ENCODE results near the gene PROSER3. TPM values are rescaled to one million over a fixed set of nuclear protein-coding genes. Genes with fewer than 3 reads are reported as not detected.

Gene PROSER3
- total and polyA plus RNA-seq, 2 of the 13 experiments (the other 11 are each of a cell fraction or from before 2014, with no cell fraction given), result 5.1 to 5.7 TPM

- TF ChIP-seq MLXIP (CRISPR knock-in tag; IDR thresholded peaks at IDR 0.05; ENCODE audit: borderline replicate concordance), result no peak
- TF ChIP-seq SPEN (CRISPR knock-in tag; IDR thresholded peaks at IDR 0.05; ENCODE audit: low read depth), result no peak
- TF ChIP-seq SALL2 (CRISPR knock-in tag; IDR thresholded peaks at IDR 0.05), result peak; percentile 4
- peak; percentile 93; the same call in 1 of the 2 replicates for TF ChIP-seq TFDP1 (CRISPR knock-in tag; IDR thresholded peaks at IDR 0.05; ENCODE audit: borderline replicate concordance)
- TF ChIP-seq MATR3 (CRISPR knock-in tag; IDR thresholded peaks at IDR 0.05), result no peak
- TF ChIP-seq SP4 (CRISPR knock-in tag; IDR thresholded peaks at IDR 0.05), result peak; percentile 7; the same call in 1 of the 2 replicates
- peak; percentile 84; the same call in 1 of the 2 replicates for TF ChIP-seq ZNF572 (CRISPR knock-in tag; IDR thresholded peaks at IDR 0.05)
- TF ChIP-seq ZNF431 (CRISPR knock-in tag; IDR thresholded peaks at IDR 0.05; ENCODE audit: borderline replicate concordance, low read depth), result 0 out of 2 replicates have a peak, but pooled peaks have one; percentile 49
- no peak for TF ChIP-seq HNF4G (IDR thresholded peaks at IDR 0.05; ENCODE audit: borderline replicate concordance, low read depth, low read length)
- TF ChIP-seq HNF4G (CRISPR knock-in tag; IDR thresholded peaks at IDR 0.05; ENCODE audit: borderline replicate concordance, low read depth), result 0 out of 2 replicates have a peak, but pooled peaks have one; percentile 54
- 0 out of 2 replicates have a peak, but pooled peaks have one; percentile 11 for TF ChIP-seq ZBTB26 (CRISPR knock-in tag; IDR thresholded peaks at IDR 0.05; ENCODE audit: borderline replicate concordance)
- TF ChIP-seq, protein P1, sequence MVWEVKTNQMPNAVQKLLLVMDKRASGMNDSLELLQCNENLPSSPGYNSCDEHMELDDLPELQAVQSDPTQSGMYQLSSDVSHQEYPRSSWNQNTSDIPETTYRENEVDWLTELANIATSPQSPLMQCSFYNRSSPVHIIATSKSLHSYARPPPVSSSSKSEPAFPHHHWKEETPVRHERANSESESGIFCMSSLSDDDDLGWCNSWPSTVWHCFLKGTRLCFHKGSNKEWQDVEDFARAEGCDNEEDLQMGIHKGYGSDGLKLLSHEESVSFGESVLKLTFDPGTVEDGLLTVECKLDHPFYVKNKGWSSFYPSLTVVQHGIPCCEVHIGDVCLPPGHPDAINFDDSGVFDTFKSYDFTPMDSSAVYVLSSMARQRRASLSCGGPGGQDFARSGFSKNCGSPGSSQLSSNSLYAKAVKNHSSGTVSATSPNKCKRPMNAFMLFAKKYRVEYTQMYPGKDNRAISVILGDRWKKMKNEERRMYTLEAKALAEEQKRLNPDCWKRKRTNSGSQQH (CRISPR knock-in tag; IDR thresholded peaks at IDR 0.05; ENCODE audit: low read depth), result 0 out of 2 replicates have a peak, but pooled peaks have one; percentile 5
- peak; percentile 74; the same call in 1 of the 2 replicates for TF ChIP-seq PAX8 (CRISPR knock-in tag; IDR thresholded peaks at IDR 0.05; ENCODE audit: borderline replicate concordance)
- TF ChIP-seq MAFG (CRISPR knock-in tag; IDR thresholded peaks at IDR 0.05), result 0 out of 2 replicates have a peak, but pooled peaks have one; percentile 39
- no peak for TF ChIP-seq ZNF790 (CRISPR knock-in tag; IDR thresholded peaks at IDR 0.05; ENCODE audit: borderline replicate concordance)
- no peak for TF ChIP-seq RBAK (CRISPR knock-in tag; IDR thresholded peaks at IDR 0.05)
- no peak for TF ChIP-seq ZNF556 (CRISPR knock-in tag; IDR thresholded peaks at IDR 0.05; ENCODE audit: borderline replicate concordance)
- no peak for TF ChIP-seq KAT8 (CRISPR knock-in tag; IDR thresholded peaks at IDR 0.05)
Measured at GRCh38 chr19:35715981-35716800, 41.8 kb upstream of the PROSER3 start (continued).

Measured in HepG2 (cell line).